Right atrium auricular region (tissue), 2 donors: ENCODE data around the gene ASGR1. TPM values are rescaled to one million over a fixed set of nuclear protein-coding genes. Genes with fewer than 3 reads are reported as not detected.
"Not testable (repeated sequence)": the region's sequence is repeated elsewhere in the genome, so short reads cannot be mapped to it uniquely, and the experiment has no call there.

Experiments used
- DNase-seq: peaks from one replicate; pipeline ENCODE4 v3.0.0-alpha.2; 2019; ENCODE audit warnings: low spot score
- H3K27ac ChIP-seq, 2 donors: fragments of 200-600 bp; sonication (generic); 1 replicate in 1 of 2; 2 replicates in 1 of 2; pipeline ENCODE4 v1.5.1; 2016 to 2019
- H3K27me3 ChIP-seq, 2 donors: fragments of 200-600 bp; sonication (generic); one replicate each; pipeline versions ENCODE4 v1.5.1 to v1.6.0; 2017 to 2019
- H3K36me3 ChIP-seq: fragments of 200-600 bp; sonication (generic); one replicate; pipeline ENCODE4 v1.5.1; 2016
- H3K4me1 ChIP-seq, 2 donors: fragments of 200-600 bp; sonication (generic); one replicate each; pipeline versions ENCODE4 v1.5.1 to v1.6.0; 2017 to 2019
- H3K4me3 ChIP-seq, 2 donors: fragments of 200-600 bp; sonication (generic); 1 replicate in 1 of 2; 2 replicates in 1 of 2; pipeline ENCODE4 v1.5.1; 2017 to 2019; ENCODE audit warnings: mild to moderate bottlenecking in 1 of 2, moderate library complexity in 1 of 2
- H3K9me3 ChIP-seq, 2 donors: fragments of 200-600 bp; sonication (generic); one replicate each; pipeline ENCODE4 v1.5.1; 2019
- total RNA-seq, 2 donors: library from RNA; depleted of rRNA; stranded (reverse); fragments of >200 nt; gene quantifications; one replicate each; pipeline ENCODE4 v1.1.0, GENCODE V29; 2016
- TF ChIP-seq, protein P1 (sequence below), 2 donors: fragments of 200-600 bp; sonication (generic); IDR thresholded peaks; one replicate each; pipeline ENCODE4 v1.5.1; 2019; ENCODE audit warnings: antibody characterized with exemption in 2 of 2

Gene ASGR1
- total RNA-seq, 2 donors from 2014 or later = 1.6 TPM; not detected in 1

DNA sequence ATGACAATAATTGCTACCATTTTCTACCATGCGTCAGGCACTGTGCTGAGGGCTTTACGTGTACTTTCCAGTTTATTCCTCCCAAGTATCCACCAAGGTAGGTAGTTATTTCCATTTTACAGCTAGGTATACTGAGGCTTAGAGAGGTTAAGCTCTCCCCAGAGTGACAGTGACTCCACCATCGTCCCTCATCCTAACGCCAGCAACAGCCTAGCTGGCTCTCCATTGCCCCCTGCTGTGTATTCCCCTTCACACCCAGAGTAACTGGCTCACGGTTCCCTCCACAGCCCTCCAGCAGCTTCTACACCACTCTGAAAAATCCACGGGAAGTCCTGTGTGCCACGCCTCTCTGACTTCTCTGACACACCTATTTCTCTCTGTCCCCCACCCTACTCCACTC is 7.1 kb upstream of the ASGR1 start:
- TF ChIP-seq, protein P1, sequence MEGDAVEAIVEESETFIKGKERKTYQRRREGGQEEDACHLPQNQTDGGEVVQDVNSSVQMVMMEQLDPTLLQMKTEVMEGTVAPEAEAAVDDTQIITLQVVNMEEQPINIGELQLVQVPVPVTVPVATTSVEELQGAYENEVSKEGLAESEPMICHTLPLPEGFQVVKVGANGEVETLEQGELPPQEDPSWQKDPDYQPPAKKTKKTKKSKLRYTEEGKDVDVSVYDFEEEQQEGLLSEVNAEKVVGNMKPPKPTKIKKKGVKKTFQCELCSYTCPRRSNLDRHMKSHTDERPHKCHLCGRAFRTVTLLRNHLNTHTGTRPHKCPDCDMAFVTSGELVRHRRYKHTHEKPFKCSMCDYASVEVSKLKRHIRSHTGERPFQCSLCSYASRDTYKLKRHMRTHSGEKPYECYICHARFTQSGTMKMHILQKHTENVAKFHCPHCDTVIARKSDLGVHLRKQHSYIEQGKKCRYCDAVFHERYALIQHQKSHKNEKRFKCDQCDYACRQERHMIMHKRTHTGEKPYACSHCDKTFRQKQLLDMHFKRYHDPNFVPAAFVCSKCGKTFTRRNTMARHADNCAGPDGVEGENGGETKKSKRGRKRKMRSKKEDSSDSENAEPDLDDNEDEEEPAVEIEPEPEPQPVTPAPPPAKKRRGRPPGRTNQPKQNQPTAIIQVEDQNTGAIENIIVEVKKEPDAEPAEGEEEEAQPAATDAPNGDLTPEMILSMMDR (IDR thresholded peaks at IDR 0.05) = no peak
- Histone ChIP-seq H3K27ac (no peak overlapping the region), H3K27me3 (no peaks in the 10 kb centered on the region), H3K4me1 (no peaks in the 10 kb centered on the region), H3K36me3 (no peaks in the 10 kb centered on the region), H3K9me3 (no peaks in the 10 kb centered on the region), H3K4me3 (no peak overlapping the region)
- DNase-seq = no peak

DNA sequence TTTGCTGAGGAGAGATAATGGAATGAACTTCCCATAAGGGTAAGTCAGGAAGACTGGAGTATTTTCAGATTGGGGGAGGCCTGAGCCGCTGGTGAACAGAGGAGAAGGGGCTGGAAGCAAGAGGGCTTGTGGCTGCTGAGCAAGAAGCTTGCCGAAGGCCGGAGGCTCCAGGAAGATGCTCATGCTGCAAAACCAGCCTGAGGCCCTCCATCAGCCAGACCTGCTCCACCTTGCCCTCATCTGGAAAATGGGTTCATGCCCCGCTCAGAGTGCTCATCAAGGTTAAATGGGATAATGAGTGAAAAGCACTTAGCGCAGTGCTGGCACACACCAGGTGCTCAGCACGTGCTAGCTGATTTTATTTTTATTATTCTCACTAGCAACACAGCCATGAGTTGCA is 5.5 kb upstream of the ASGR1 start:
- Histone ChIP-seq H3K36me3 (no peaks in the 10 kb centered on the region), H3K4me1 (no peaks in the 10 kb centered on the region), H3K4me3 (no peak overlapping the region), H3K27ac (no peak overlapping the region), H3K9me3 (no peaks in the 10 kb centered on the region), H3K27me3 (no peaks in the 10 kb centered on the region)
- TF ChIP-seq, protein P1 (IDR thresholded peaks at IDR 0.05) = no peak
- DNase-seq = no peak

DNA sequence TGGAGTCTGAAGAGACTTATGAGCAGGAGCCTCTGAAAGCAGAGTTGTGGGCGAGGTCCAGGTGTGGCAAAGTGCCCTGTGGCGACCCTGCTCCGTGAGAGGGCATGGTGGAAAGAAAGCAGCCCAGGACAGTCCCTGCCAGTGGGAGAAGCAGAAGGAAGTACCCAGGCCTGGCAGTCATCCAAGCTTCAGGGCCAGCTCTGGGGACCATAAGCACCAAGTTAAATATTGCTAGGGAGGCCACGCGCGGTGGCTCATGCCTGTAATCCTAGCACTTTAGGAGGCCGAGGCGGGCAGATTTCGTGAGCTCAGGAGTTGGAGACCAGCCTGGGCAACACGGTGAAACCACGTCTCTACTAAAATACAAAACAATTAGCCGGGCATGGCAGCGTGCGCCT is 4.9 kb upstream of the ASGR1 start:
- no peaks in the 10 kb centered on the region for H3K36me3 ChIP-seq
- no peaks in the 10 kb centered on the region for H3K27me3 ChIP-seq
- no peaks in the 10 kb centered on the region for H3K4me1 ChIP-seq
- H3K9me3 ChIP-seq = no peaks in the 10 kb centered on the region
- no peak for DNase-seq
- H3K27ac ChIP-seq = no peak overlapping the region
- TF ChIP-seq, protein P1 (IDR thresholded peaks at IDR 0.05) = no peak
- H3K4me3 ChIP-seq = no peak overlapping the region

DNA sequence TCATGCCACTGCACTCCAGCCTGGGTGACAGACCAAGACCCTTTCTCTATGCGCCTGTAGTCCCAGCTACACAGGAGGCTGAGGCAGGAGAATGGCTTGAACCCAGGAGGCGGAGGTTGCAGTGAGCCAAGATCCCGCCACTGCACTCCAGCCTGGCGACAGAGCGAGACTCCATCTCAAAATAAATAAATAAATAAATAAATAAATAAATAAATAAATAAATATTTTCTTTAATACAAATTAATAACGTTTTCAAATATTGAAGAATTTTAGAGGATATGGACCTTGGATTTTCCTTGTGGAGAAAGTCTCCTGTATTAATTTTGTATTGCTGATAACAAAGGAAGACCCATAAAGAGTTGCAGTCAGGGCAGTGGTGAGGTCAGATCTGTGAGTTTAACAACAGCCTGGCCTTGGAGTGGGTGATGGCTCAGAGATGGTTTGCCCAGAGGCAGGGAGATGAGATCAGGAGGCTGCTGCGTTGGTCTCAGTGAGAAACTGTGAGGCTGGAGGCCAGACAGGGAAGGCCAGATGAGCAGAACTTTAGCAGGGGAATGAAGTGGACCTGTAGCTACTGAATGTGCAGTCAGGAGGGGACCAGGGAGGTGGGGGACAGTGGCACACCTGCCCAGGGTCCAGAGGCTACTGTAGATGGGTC is 4.4 kb upstream of the ASGR1 start:
- Histone ChIP-seq H3K4me3 (no peak overlapping the region), H3K36me3 (no peaks in the 10 kb centered on the region)
- TF ChIP-seq, protein P1 (IDR thresholded peaks at IDR 0.05) = no peak

DNA sequence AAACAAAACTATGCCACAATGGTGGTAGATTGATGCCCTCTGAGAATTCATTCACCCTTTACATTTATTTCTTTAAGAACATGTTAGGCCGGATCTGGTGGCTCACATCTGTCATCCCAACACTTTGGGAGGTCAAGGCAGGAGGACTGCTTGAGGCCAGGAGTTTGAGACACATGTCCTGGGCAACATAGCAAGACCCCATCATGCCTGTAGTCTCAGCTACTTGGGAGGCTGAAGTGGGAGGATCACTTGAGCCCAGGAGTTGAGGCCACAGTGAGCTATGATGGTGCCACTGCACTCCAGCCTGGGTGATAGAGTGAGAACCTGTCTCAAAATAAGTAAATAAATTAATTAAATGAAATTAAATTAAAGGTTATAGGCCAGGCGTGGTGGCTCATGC is 2.9 kb upstream of the ASGR1 start:
- not testable (repeated sequence) for H3K36me3 ChIP-seq, H3K27ac ChIP-seq, DNase-seq, H3K4me3 ChIP-seq, H3K27me3 ChIP-seq, H3K9me3 ChIP-seq
- H3K4me1 ChIP-seq = peaks cover 0 to 12% of the 10 kb centered on the region in 2 donors

More for the DNA sequence above, 4.4 kb upstream of the ASGR1 start:
- Histone ChIP-seq H3K4me1 (no peaks in the 10 kb centered on the region), H3K9me3 (no peaks in the 10 kb centered on the region), H3K27ac (no peak overlapping the region), H3K27me3 (no peaks in the 10 kb centered on the region)
- DNase-seq = no peak

DNA sequence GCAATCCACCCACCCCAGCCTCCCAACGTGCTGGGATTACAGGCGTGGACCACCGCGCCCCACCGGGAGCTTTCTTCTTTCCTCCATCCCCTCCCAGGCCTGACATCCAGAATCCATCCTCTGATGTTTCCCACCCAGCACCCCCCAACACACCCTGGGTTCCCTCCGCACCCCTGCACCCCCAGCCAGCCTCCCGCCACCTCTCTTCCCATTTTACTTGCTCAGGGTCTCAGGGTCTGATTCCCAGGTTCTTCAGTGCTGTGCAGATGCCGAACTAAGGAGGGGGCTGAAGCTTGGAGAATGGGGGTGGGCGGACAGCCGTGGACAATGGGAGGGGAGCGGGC is 225 bp downstream of the ASGR1 start:
- H3K27me3 ChIP-seq = no peaks in the 10 kb centered on the region
- H3K9me3 ChIP-seq = no peaks in the 10 kb centered on the region
- H3K4me1 ChIP-seq = peaks cover 0 to 20% of the 10 kb centered on the region in 2 donors
- no peak overlapping the region for H3K27ac ChIP-seq
- DNase-seq = no peak
- no peaks in the 10 kb centered on the region for H3K36me3 ChIP-seq
- H3K4me3 ChIP-seq = no peak overlapping the region
- TF ChIP-seq, protein P1 (IDR thresholded peaks at IDR 0.05) = no peak
